Measurements from ENCODE around the gene SLC9C1.

GRCh38 chr3:112315791-112316190, 21.8 kb upstream of the SLC9C1 start:
- no peak for TF ChIP-seq CEBPB (IDR thresholded peaks at IDR 0.05; ENCODE audit: low read depth)
- TF ChIP-seq EZH2phosphoT487 (IDR thresholded peaks at IDR 0.05; ENCODE audit: borderline replicate concordance), result no peak
- no peak for TF ChIP-seq CTCF (IDR thresholded peaks at IDR 0.05 in 2 of 3, conservative IDR thresholded peaks at IDR 0.05 in 1 of 3; ENCODE audit: borderline replicate concordance in 1 of 3, insufficient read depth in 1 of 3, low read depth in 2 of 3, low read length in 2 of 3)
- no peak for TF ChIP-seq POLR2A (IDR thresholded peaks at IDR 0.05; ENCODE audit: borderline replicate concordance, extremely low read depth, insufficient read depth, insufficient read length)
- TF ChIP-seq JUND (IDR thresholded peaks at IDR 0.05), result no peak
- no peak for TF ChIP-seq SP1 (IDR thresholded peaks at IDR 0.05; ENCODE audit: low read depth)
- TF ChIP-seq RAD21 (IDR thresholded peaks at IDR 0.05; ENCODE audit: low read depth), result no peak
- TF ChIP-seq EZH2 (IDR thresholded peaks at IDR 0.05), result no peak
- TF ChIP-seq POLR2AphosphoS5 (IDR thresholded peaks at IDR 0.05; ENCODE audit: low read depth, low read length), result no peak
- no peak for TF ChIP-seq SRF (IDR thresholded peaks at IDR 0.05; ENCODE audit: low read depth)
- TF ChIP-seq YY1 (IDR thresholded peaks at IDR 0.05; ENCODE audit: extremely low read depth, insufficient replicate concordance, low read depth, low read length), result no peak

Measured in HCT116 (cell line).